Loucy (cell line): ENCODE data around the gene LYVE1.

Source experiments
- H2AFZ ChIP-seq: fragments of 200-600 bp; sonication (generic); 2 replicates; pipeline ENCODE4 v1.6.0; 2016; ENCODE audit warnings: antibody characterized with exemption, mild to moderate bottlenecking, low read length, moderate library complexity
- H3F3A ChIP-seq: fragments of 200-600 bp; 2 replicates; pipeline ENCODE4 v1.6.0; 2016; ENCODE audit warnings: antibody characterized with exemption, low read depth, mild to moderate bottlenecking
- H3K27me3 ChIP-seq: fragments of 200-600 bp; sonication (generic); 2 replicates; pipeline ENCODE4 v1.6.1; 2014; ENCODE audit warnings: low read length, mild to moderate bottlenecking; ENCODE audit not compliant: insufficient read depth, poor library complexity, severe bottlenecking
- H3K36me3 ChIP-seq: fragments of 200-600 bp; sonication (generic); 2 replicates; pipeline ENCODE4 v1.6.1; 2016; ENCODE audit warnings: low read length; ENCODE audit not compliant: insufficient read depth
- H3K4me1 ChIP-seq: fragments of 200-600 bp; sonication (generic); 2 replicates; pipeline ENCODE4 v1.5.1; 2014; ENCODE audit warnings: low read length, mild to moderate bottlenecking; ENCODE audit not compliant: insufficient read depth, poor library complexity, severe bottlenecking
- H3K4me2 ChIP-seq: fragments of 200-600 bp; sonication (generic); 2 replicates; pipeline ENCODE4 v1.6.0; 2014; ENCODE audit warnings: antibody characterized with exemption, low read length, low read depth, mild to moderate bottlenecking; ENCODE audit not compliant: poor library complexity, severe bottlenecking
- H3K4me3 ChIP-seq: fragments of 200-600 bp; sonication (generic); 2 replicates; pipeline ENCODE4 v1.5.1; 2014; ENCODE audit warnings: low read length, mild to moderate bottlenecking, mixed read lengths; ENCODE audit not compliant: poor library complexity, severe bottlenecking
- H3K79me2 ChIP-seq: fragments of 200-600 bp; sonication (generic); 2 replicates; pipeline ENCODE4 v1.6.1; 2014; ENCODE audit warnings: low read length; ENCODE audit not compliant: insufficient read depth
- H3K9ac ChIP-seq: fragments of 200-600 bp; sonication (generic); 2 replicates; pipeline ENCODE4 v1.6.0; 2014; ENCODE audit warnings: mild to moderate bottlenecking, low read depth, low read length, moderate library complexity; ENCODE audit not compliant: poor library complexity, severe bottlenecking
- H3K9me2 ChIP-seq: fragments of 200-600 bp; sonication (generic); replicated peaks from 2 replicates; pipeline ENCODE4 v1.6.1; 2016; ENCODE audit warnings: low read depth, low read length, mixed read lengths
- H3K9me3 ChIP-seq: fragments of 200-600 bp; sonication (generic); 2 replicates; pipeline ENCODE4 v1.6.1; 2014; ENCODE audit warnings: mild to moderate bottlenecking, antibody characterized with exemption, low read length, low read depth; ENCODE audit not compliant: insufficient read depth
- H4K20me1 ChIP-seq: fragments of 200-600 bp; sonication (generic); 2 replicates; pipeline ENCODE4 v1.6.0; 2014; ENCODE audit warnings: antibody characterized with exemption, low read length, mild to moderate bottlenecking; ENCODE audit not compliant: insufficient read depth, poor library complexity, severe bottlenecking
- CTCF ChIP-seq: fragments of 200-600 bp; sonication (generic); conservative IDR thresholded peaks from 2 replicates; pipeline ENCODE4 v1.5.1; 2014; ENCODE audit warnings: mild to moderate bottlenecking, antibody characterized with exemption, low read length
- EZH2phosphoT487 ChIP-seq: fragments of 200-600 bp; IDR thresholded peaks from 2 replicates; pipeline ENCODE4 v1.6.1; 2018; ENCODE audit warnings: antibody characterized with exemption, mild to moderate bottlenecking, moderate library complexity, borderline replicate concordance

LYVE1 gene

GRCh38 chr11:10594407-10594806 lies 25.9 kb upstream of the LYVE1 start:
- H4K20me1 ChIP-seq, result no peaks in the 10 kb centered on the region
- H3K36me3 ChIP-seq, result no peaks in the 10 kb centered on the region
- no peaks in the 10 kb centered on the region for H3K79me2 ChIP-seq
- H3K27me3 ChIP-seq, result no peaks in the 10 kb centered on the region
- peaks cover 4% of the 10 kb centered on the region for H3K4me1 ChIP-seq
- no peak overlapping the region for H3K9ac ChIP-seq
- no peaks in the 10 kb centered on the region for H3K9me2 ChIP-seq
- no peak overlapping the region for H2AFZ ChIP-seq
- H3F3A ChIP-seq, result no peaks in the 10 kb centered on the region
- no peaks in the 10 kb centered on the region for H3K9me3 ChIP-seq
- no peak overlapping the region for H3K4me3 ChIP-seq
- no peak for TF ChIP-seq EZH2phosphoT487
- TF ChIP-seq CTCF, result no peak
- H3K4me2 ChIP-seq, result no peak overlapping the region

DNA sequence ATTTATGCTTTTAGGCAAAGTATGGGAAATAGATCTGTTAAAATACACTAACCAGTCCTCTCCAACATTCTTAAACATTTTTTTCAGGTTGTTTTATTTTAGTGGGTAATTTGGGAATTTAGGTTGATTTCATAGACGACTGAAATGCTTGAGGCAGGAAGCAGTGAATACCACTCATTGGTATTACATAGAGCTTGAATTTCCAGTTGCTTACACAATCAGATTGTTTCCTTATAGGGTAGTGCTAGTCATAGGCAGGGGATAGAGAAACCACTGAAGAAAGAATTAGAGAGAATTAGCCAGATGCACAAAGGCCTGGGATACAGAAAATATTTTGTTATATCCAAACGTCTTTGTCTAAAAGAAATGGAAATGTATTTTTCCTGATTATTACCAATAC lies 23.9 kb upstream of the LYVE1 start:
- H3F3A ChIP-seq, result no peaks in the 10 kb centered on the region
- no peak overlapping the region for H3K4me3 ChIP-seq
- no peak overlapping the region for H2AFZ ChIP-seq
- H3K4me1 ChIP-seq, result peaks cover 12% of the 10 kb centered on the region
- H3K27me3 ChIP-seq, result no peaks in the 10 kb centered on the region
- H3K9me2 ChIP-seq, result no peaks in the 10 kb centered on the region
- TF ChIP-seq EZH2phosphoT487 (no peak), CTCF (no peak)
- H3K9me3 ChIP-seq, result no peaks in the 10 kb centered on the region
- no peak overlapping the region for H3K9ac ChIP-seq
- H4K20me1 ChIP-seq, result no peaks in the 10 kb centered on the region
- no peaks in the 10 kb centered on the region for H3K79me2 ChIP-seq
- no peaks in the 10 kb centered on the region for H3K36me3 ChIP-seq
- H3K4me2 ChIP-seq, result no peak overlapping the region

DNA sequence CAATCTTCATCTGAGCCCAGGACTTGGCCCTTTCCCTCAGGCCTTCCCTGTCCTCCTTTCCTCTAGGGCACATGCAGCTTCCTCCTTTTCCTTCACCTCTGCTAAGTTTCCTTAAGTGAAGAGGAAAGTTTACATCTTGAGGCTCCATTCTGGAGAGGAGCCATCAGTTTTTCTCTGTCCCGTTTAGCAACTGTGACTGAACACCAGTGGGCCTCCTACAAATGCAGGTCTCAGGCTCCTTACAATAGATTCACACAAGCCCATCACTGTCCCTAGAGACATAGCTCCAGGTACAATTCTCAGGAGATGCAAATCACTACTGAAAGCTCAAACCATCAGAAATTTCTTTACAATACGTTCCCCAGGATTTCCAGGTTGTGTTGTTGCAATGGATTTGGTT lies 23.3 kb upstream of the LYVE1 start:
- no peaks in the 10 kb centered on the region for H3K27me3 ChIP-seq
- H3K9me3 ChIP-seq, result no peaks in the 10 kb centered on the region
- no peaks in the 10 kb centered on the region for H3K36me3 ChIP-seq
- H3K4me1 ChIP-seq, result peaks cover 12% of the 10 kb centered on the region
- TF ChIP-seq CTCF (no peak), EZH2phosphoT487 (no peak)
- H3K79me2 ChIP-seq, result no peaks in the 10 kb centered on the region
- H2AFZ ChIP-seq, result no peak overlapping the region
- no peaks in the 10 kb centered on the region for H3K9me2 ChIP-seq
- no peak overlapping the region for H3K4me3 ChIP-seq
- H3F3A ChIP-seq, result no peaks in the 10 kb centered on the region
- H3K9ac ChIP-seq, result no peak overlapping the region
- H3K4me2 ChIP-seq, result no peak overlapping the region
- H4K20me1 ChIP-seq, result no peaks in the 10 kb centered on the region
